Measurements from ENCODE around the gene TTC34.

The TTC34 gene

GRCh38 chr1:2624735-2625300, 176.7 kb downstream of the TTC34 start:
- Histone ChIP-seq H4K20me1 (ENCODE audit: low read depth, low read length) (no peaks in the 10 kb centered on the region), H3K9me2 (replicated peaks; ENCODE audit: insufficient read depth, low read length) (no peaks in the 10 kb centered on the region), H3K4me3 (ENCODE audit: insufficient read depth, low read length, poor library complexity, severe bottlenecking) (no peak overlapping the region), H3K27ac (ENCODE audit: low read depth, low read length) (no peak overlapping the region), H3K27me3 (ENCODE audit: low read length) (no peaks in the 10 kb centered on the region), H3K9ac (ENCODE audit: low read length) (no peak overlapping the region), H3F3A (ENCODE audit: insufficient read depth) (no peaks in the 10 kb centered on the region), H3K36me3 (ENCODE audit: low read length) (no peaks in the 10 kb centered on the region), H2AFZ (ENCODE audit: low read depth, low read length, severe bottlenecking) (no peak overlapping the region), H3K9me3 (ENCODE audit: insufficient read depth, low read length) (no peaks in the 10 kb centered on the region), H3K4me2 (ENCODE audit: low read depth, low read length, poor library complexity, severe bottlenecking) (no peak overlapping the region), H3K79me2 (ENCODE audit: insufficient read depth, low read length) (no peaks in the 10 kb centered on the region)
- TF ChIP-seq CTCF (IDR thresholded peaks at IDR 0.05; ENCODE audit: insufficient read depth, low read length, poor library complexity, severe bottlenecking) (no peak), EZH2phosphoT487 (conservative IDR thresholded peaks at IDR 0.05; ENCODE audit: low read length) (no peak)

GRCh38 chr1:2623571-2624337, 177.7 kb downstream of the TTC34 start:
- no peak overlapping the region for H3K27ac ChIP-seq (ENCODE audit: low read depth, low read length)
- no peak overlapping the region for H3K4me3 ChIP-seq (ENCODE audit: insufficient read depth, low read length, poor library complexity, severe bottlenecking)
- no peak overlapping the region for H2AFZ ChIP-seq (ENCODE audit: low read depth, low read length, severe bottlenecking)
- no peak overlapping the region for H3K9ac ChIP-seq (ENCODE audit: low read length)
- no peaks in the 10 kb centered on the region for H3K9me2 ChIP-seq (replicated peaks; ENCODE audit: insufficient read depth, low read length)
- H3K36me3 ChIP-seq (ENCODE audit: low read length): no peaks in the 10 kb centered on the region
- H3K9me3 ChIP-seq (ENCODE audit: insufficient read depth, low read length): no peaks in the 10 kb centered on the region
- H3K4me2 ChIP-seq (ENCODE audit: low read depth, low read length, poor library complexity, severe bottlenecking): no peak overlapping the region
- no peaks in the 10 kb centered on the region for H3F3A ChIP-seq (ENCODE audit: insufficient read depth)
- TF ChIP-seq CTCF (IDR thresholded peaks at IDR 0.05; ENCODE audit: insufficient read depth, low read length, poor library complexity, severe bottlenecking) (no peak), EZH2phosphoT487 (conservative IDR thresholded peaks at IDR 0.05; ENCODE audit: low read length) (no peak)
- no peaks in the 10 kb centered on the region for H3K27me3 ChIP-seq (ENCODE audit: low read length)
- no peaks in the 10 kb centered on the region for H4K20me1 ChIP-seq (ENCODE audit: low read depth, low read length)
- H3K79me2 ChIP-seq (ENCODE audit: insufficient read depth, low read length): no peaks in the 10 kb centered on the region

DNA sequence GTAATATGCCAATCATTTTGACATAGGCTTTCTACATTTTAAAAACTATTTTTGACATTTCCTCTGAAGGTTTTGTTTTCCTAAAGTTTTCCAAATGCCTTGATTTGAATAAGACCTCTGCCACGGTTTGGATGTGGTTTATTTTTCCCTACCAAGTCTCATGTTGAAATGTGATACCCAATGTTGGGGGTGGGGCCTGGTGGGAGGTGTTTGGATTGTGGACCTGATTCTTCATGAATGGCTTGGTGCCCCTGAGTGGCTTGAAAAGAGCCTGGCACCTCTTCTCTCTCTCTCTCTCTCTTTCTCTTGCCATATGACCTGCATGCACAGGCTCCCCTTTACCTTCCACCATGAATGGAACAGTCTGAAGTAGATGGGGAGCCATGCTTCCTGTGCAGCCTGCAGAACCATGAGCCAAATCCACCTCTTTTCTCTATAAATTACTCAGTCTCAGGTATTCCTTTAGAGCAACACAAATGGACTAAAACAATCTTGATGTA, 183.5 kb downstream of the TTC34 start:
- H4K20me1 ChIP-seq (ENCODE audit: low read depth, low read length): no peaks in the 10 kb centered on the region
- H3K79me2 ChIP-seq (ENCODE audit: insufficient read depth, low read length): no peaks in the 10 kb centered on the region
- H3K36me3 ChIP-seq (ENCODE audit: low read length): no peaks in the 10 kb centered on the region
- H3K27me3 ChIP-seq (ENCODE audit: low read length): no peaks in the 10 kb centered on the region
- H2AFZ ChIP-seq (ENCODE audit: low read depth, low read length, severe bottlenecking): no peak overlapping the region
- no peak overlapping the region for H3K9ac ChIP-seq (ENCODE audit: low read length)
- no peak overlapping the region for H3K27ac ChIP-seq (ENCODE audit: low read depth, low read length)
- no peak overlapping the region for H3K4me2 ChIP-seq (ENCODE audit: low read depth, low read length, poor library complexity, severe bottlenecking)
- H3K4me3 ChIP-seq (ENCODE audit: insufficient read depth, low read length, poor library complexity, severe bottlenecking): no peak overlapping the region
- no peaks in the 10 kb centered on the region for H3K9me2 ChIP-seq (replicated peaks; ENCODE audit: insufficient read depth, low read length)
- no peaks in the 10 kb centered on the region for H3K9me3 ChIP-seq (ENCODE audit: insufficient read depth, low read length)
- no peak for TF ChIP-seq CTCF (IDR thresholded peaks at IDR 0.05; ENCODE audit: insufficient read depth, low read length, poor library complexity, severe bottlenecking)
- TF ChIP-seq EZH2phosphoT487 (conservative IDR thresholded peaks at IDR 0.05; ENCODE audit: low read length): no peak
- H3F3A ChIP-seq (ENCODE audit: insufficient read depth): no peaks in the 10 kb centered on the region

Data from SU-DHL-6 (cell line).